RWPE1 (cell line): ENCODE data around the gene ANKRD13D.

Source experiments
- CTCF ChIA-PET: fragments of 350-600 bp; sonication (Branson Sonifier 250); formaldehyde crosslinking; extraction: SDS; loops from one replicate; lab custom pipeline; 2021; lab: Yijun Ruan, JAX
- POLR2A ChIA-PET: fragments of 400-600 bp; formaldehyde crosslinking; extraction: SDS; loops from one replicate; lab custom pipeline; 2020; ENCODE audit warnings: antibody characterized with exemption; ENCODE audit not compliant: low non-redundant PET; lab: Yijun Ruan, JAX
- DNase-seq: peaks from one replicate; pipeline ENCODE4 v3.0.0; 2012; ENCODE audit warnings: low spot score
- H3K27ac ChIP-seq: fragments of 450-650 bp; 2 replicates; pipeline ENCODE4 v1.5.1; 2017
- CTCF ChIP-seq: fragments of 450-650 bp; conservative IDR thresholded peaks from 2 replicates; pipeline ENCODE4 v1.5.1; 2017; ENCODE audit warnings: low read depth, mild to moderate bottlenecking

ANKRD13D gene

GRCh38 chr11:67310246-67311050 lies 21.3 kb downstream of the ANKRD13D start:
- TF ChIP-seq CTCF = no peak
- ChIA-PET POLR2A (interaction anchor here (0.5 to 0.8 kb wide), 2 partner anchors 75 to 234 kb away, joined by 3 read pairs; no protein-coding TSS in a partner anchor), CTCF (interaction anchor here (0.5 to 1.4 kb wide), 4 partner anchors 36 to 78 kb away, joined by 3 to 8 read pairs (median 3); no protein-coding TSS in a partner anchor)
- peak; percentile 66 for DNase-seq
- peak overlapping the region; percentile 99 for H3K27ac ChIP-seq

- no peak for DNase-seq
- peak overlapping the region; percentile 99 for H3K27ac ChIP-seq
- POLR2A ChIA-PET = interaction anchor here (0.8 kb wide), 1 partner anchor 235 kb away, joined by 3 read pairs; no protein-coding TSS in a partner anchor
- no peak for TF ChIP-seq CTCF
- CTCF ChIA-PET = interaction anchor here (0.6 to 1.4 kb wide), 2 partner anchors 71 to 236 kb away, joined by 5 to 8 read pairs; no protein-coding TSS in a partner anchor
Measured at GRCh38 chr11:67311051-67311555, 22.0 kb downstream of the ANKRD13D start.

GRCh38 chr11:67311556-67312082 lies 22.5 kb downstream of the ANKRD13D start:
- DNase-seq = no peak
- TF ChIP-seq CTCF = no peak
- CTCF ChIA-PET = interaction anchor here (0.6 to 1.4 kb wide), 2 partner anchors 71 to 236 kb away, joined by 5 to 8 read pairs; no protein-coding TSS in a partner anchor
- peak overlapping the region; percentile 99 for H3K27ac ChIP-seq
- POLR2A ChIA-PET = interaction anchor here (0.8 kb wide), 1 partner anchor 236 kb away, joined by 3 read pairs; no protein-coding TSS in a partner anchor

DNA sequence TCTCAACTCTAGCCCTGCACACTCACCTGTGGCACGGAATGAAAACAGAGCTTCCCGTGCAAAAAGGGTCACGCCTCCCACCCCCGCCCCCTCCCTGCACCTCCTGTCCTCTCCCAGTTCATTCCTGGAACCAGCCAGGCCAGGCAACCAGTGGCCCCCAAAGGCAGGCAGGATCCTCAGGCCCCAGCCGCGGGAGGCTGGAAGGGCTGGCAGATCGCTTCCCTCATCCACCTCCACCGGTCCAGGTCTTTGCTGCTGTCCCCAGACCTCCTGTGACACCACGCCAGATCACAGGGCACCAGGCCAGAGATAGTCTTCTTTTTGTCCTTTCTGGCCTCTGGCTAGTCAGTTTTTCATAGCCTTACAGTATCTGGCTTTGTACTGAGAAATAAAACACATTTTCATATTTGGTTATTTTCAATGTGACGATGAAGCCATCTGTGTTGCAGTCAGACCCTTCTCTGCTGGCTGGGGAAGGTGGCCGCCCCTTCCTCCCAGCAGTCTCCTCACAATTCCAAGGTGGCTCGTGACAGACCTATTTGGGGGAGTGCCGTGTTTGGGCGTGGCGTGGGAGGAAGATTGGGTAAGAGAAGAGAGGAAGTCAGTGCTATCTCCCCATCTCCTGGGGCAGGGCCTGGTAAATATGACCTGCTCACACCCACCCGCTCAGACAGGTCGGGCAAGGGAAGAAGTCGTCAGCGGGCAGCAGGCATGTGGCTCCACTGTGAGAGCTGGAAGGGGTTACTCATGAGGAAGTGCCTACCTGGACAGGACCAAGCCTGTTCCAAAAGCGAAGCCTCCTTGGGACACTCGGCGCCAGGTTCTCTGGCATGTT lies 23.3 kb downstream of the ANKRD13D start:
- POLR2A ChIA-PET = interaction anchor here (1.0 kb wide), 1 partner anchor 10 kb away, joined by 7 read pairs; the partner anchor contains the start of gene SSH3
- CTCF ChIA-PET = interaction anchor here (1.2 kb wide), 1 partner anchor 39 kb away, joined by 8 read pairs; no protein-coding TSS in a partner anchor
- peak overlapping the region; percentile 99 for H3K27ac ChIP-seq
- TF ChIP-seq CTCF = no peak
- peak; percentile 85 for DNase-seq

GRCh38 chr11:67313125-67313890 lies 24.2 kb downstream of the ANKRD13D start:
- ChIA-PET CTCF (interaction anchor here (1.1 to 1.2 kb wide), 2 partner anchors 9 to 38 kb away, joined by 3 to 8 read pairs; no protein-coding TSS in a partner anchor), POLR2A (interaction anchor here (0.7 to 1.0 kb wide), 2 partner anchors 11 to 172 kb away, joined by 3 to 7 read pairs; partner anchors contain the start of gene SSH3)
- no peak for TF ChIP-seq CTCF
- DNase-seq = no peak
- peak overlapping the region; percentile 99 for H3K27ac ChIP-seq
